ENCODE results near the gene MICU1. TPM values are rescaled to one million over a fixed set of nuclear protein-coding genes. Genes with fewer than 3 reads are reported as not detected.

The MICU1 gene
- total and polyA plus RNA-seq, 10 of the 15 experiments (the other 5 are each of a cell fraction or from before 2014, with no cell fraction given) = 18.2 to 36.4 (median 22.2) TPM

DNA sequence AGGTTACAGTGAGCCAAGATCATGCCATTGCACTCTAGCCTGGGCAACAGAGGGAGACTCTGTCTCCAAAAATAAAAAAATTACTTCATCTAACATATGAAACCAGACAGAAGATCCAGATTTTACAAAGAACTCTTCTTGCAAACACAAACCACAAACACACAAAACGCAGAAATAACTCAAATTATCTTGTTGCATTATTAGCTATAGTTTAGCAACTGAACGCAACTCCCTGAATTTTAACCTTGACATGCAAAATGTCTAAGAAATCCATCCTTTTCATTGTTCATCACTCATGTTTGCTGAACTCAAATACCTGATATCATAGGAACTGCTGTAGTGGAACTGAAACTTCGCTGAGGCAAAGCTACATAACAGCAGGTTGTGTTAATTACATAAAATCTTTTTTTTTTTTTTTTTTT is 64.1 kb downstream of the MICU1 start (continued):
- TF ChIP-seq, protein P1, sequence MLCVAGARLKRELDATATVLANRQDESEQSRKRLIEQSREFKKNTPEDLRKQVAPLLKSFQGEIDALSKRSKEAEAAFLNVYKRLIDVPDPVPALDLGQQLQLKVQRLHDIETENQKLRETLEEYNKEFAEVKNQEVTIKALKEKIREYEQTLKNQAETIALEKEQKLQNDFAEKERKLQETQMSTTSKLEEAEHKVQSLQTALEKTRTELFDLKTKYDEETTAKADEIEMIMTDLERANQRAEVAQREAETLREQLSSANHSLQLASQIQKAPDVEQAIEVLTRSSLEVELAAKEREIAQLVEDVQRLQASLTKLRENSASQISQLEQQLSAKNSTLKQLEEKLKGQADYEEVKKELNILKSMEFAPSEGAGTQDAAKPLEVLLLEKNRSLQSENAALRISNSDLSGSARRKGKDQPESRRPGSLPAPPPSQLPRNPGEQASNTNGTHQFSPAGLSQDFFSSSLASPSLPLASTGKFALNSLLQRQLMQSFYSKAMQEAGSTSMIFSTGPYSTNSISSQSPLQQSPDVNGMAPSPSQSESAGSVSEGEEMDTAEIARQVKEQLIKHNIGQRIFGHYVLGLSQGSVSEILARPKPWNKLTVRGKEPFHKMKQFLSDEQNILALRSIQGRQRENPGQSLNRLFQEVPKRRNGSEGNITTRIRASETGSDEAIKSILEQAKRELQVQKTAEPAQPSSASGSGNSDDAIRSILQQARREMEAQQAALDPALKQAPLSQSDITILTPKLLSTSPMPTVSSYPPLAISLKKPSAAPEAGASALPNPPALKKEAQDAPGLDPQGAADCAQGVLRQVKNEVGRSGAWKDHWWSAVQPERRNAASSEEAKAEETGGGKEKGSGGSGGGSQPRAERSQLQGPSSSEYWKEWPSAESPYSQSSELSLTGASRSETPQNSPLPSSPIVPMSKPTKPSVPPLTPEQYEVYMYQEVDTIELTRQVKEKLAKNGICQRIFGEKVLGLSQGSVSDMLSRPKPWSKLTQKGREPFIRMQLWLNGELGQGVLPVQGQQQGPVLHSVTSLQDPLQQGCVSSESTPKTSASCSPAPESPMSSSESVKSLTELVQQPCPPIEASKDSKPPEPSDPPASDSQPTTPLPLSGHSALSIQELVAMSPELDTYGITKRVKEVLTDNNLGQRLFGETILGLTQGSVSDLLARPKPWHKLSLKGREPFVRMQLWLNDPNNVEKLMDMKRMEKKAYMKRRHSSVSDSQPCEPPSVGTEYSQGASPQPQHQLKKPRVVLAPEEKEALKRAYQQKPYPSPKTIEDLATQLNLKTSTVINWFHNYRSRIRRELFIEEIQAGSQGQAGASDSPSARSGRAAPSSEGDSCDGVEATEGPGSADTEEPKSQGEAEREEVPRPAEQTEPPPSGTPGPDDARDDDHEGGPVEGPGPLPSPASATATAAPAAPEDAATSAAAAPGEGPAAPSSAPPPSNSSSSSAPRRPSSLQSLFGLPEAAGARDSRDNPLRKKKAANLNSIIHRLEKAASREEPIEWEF (IDR thresholded peaks at IDR 0.05; ENCODE audit: insufficient replicate concordance, low read depth, low read length) = no peak
- TF ChIP-seq RUNX3 (IDR thresholded peaks at IDR 0.05; ENCODE audit: low read length) (peak; percentile 79), TBL1XR1 (IDR thresholded peaks at IDR 0.05; ENCODE audit: low read depth, low read length) (0 out of 2 replicates have a peak, but pooled peaks have one; percentile 37), IRF3 (IDR thresholded peaks at IDR 0.05) (no peak), MAX (IDR thresholded peaks at IDR 0.05; ENCODE audit: low read depth, low read length) (no peak), SPI1 (IDR thresholded peaks at IDR 0.05; ENCODE audit: borderline replicate concordance, insufficient read depth, low read depth, low read length) (peak; percentile 81), IKZF2 (IDR thresholded peaks at IDR 0.05) (peak in 1 of 2 experiments; percentile 60; a peak in 3 of 4 replicates), IRF4 (IDR thresholded peaks at IDR 0.05; ENCODE audit: low read depth, low read length) (no peak), NFXL1 (IDR thresholded peaks at IDR 0.05; ENCODE audit: borderline replicate concordance) (no peak), PML (IDR thresholded peaks at IDR 0.05; ENCODE audit: low read length) (no peak), MTA2 (IDR thresholded peaks at IDR 0.05; ENCODE audit: low read depth) (peak; percentile 76), SMAD1 (IDR thresholded peaks at IDR 0.05; ENCODE audit: low read depth, partially characterized antibody) (no peak), CREM (IDR thresholded peaks at IDR 0.05; ENCODE audit: low read depth) (peak; percentile 42; the same call in 1 of the 2 replicates), GABPA (IDR thresholded peaks at IDR 0.05; ENCODE audit: low read depth) (no peak), NFIC (IDR thresholded peaks at IDR 0.05; ENCODE audit: low read depth, low read length) (peak; percentile 62), EP300 (IDR thresholded peaks at IDR 0.05; ENCODE audit: borderline replicate concordance in 1 of 2, control insufficient read depth in 1 of 2, low read depth in 2 of 2, low read length in 2 of 2) (0 out of 4 replicates have a peak, but pooled peaks of 1 of the 2 experiments have one; percentile 56), CEBPB (IDR thresholded peaks at IDR 0.05; ENCODE audit: borderline replicate concordance in 1 of 2, low read depth in 2 of 2, low read length in 2 of 2) (no peak), SKIL (IDR thresholded peaks at IDR 0.05; ENCODE audit: low read depth, poor library complexity, severe bottlenecking) (peak; percentile 70), ESRRA (IDR thresholded peaks at IDR 0.05; ENCODE audit: low read length) (no peak), CREB1 (IDR thresholded peaks at IDR 0.05; ENCODE audit: low read depth) (peak; percentile 35; the same call in 1 of the 2 replicates)
- TF ChIP-seq, protein P2, sequence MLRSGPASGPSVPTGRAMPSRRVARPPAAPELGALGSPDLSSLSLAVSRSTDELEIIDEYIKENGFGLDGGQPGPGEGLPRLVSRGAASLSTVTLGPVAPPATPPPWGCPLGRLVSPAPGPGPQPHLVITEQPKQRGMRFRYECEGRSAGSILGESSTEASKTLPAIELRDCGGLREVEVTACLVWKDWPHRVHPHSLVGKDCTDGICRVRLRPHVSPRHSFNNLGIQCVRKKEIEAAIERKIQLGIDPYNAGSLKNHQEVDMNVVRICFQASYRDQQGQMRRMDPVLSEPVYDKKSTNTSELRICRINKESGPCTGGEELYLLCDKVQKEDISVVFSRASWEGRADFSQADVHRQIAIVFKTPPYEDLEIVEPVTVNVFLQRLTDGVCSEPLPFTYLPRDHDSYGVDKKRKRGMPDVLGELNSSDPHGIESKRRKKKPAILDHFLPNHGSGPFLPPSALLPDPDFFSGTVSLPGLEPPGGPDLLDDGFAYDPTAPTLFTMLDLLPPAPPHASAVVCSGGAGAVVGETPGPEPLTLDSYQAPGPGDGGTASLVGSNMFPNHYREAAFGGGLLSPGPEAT (IDR thresholded peaks at IDR 0.05; ENCODE audit: low read depth) = peak; percentile 26; the same call in 1 of the 2 replicates

All from GM12878 (cell line).